Measurements from ENCODE around the gene TRIB2.

The TRIB2 gene

GRCh38 chr2:12741380-12741779 is 24.6 kb downstream of the TRIB2 start:
- Histone ChIP-seq H3K27me3 (ENCODE audit: low read depth, low read length) (no peaks in the 10 kb centered on the region), H2AFZ (ENCODE audit: low read depth, low read length) (no peak overlapping the region), H3K27ac (ENCODE audit: low read length) (no peak overlapping the region), H3K4me2 (ENCODE audit: low read length) (no peak overlapping the region), H4K20me1 (ENCODE audit: insufficient read depth, low read length) (no peaks in the 10 kb centered on the region), H3K4me3 (ENCODE audit: low read length) (no peak overlapping the region), H3K9ac (ENCODE audit: low read length) (no peak overlapping the region), H3K36me3 (replicated peaks; ENCODE audit: low read depth, low read length) (no peaks in the 10 kb centered on the region), H3K79me2 (ENCODE audit: low read length) (no peaks in the 10 kb centered on the region), H3K9me3 (ENCODE audit: insufficient read depth, low read length) (no peaks in the 10 kb centered on the region), H3K4me1 (ENCODE audit: low read length) (no peaks in the 10 kb centered on the region)
- TF ChIP-seq EZH2phosphoT487 (IDR thresholded peaks at IDR 0.05; ENCODE audit: low read depth), result no peak
- TF ChIP-seq, protein P1, sequence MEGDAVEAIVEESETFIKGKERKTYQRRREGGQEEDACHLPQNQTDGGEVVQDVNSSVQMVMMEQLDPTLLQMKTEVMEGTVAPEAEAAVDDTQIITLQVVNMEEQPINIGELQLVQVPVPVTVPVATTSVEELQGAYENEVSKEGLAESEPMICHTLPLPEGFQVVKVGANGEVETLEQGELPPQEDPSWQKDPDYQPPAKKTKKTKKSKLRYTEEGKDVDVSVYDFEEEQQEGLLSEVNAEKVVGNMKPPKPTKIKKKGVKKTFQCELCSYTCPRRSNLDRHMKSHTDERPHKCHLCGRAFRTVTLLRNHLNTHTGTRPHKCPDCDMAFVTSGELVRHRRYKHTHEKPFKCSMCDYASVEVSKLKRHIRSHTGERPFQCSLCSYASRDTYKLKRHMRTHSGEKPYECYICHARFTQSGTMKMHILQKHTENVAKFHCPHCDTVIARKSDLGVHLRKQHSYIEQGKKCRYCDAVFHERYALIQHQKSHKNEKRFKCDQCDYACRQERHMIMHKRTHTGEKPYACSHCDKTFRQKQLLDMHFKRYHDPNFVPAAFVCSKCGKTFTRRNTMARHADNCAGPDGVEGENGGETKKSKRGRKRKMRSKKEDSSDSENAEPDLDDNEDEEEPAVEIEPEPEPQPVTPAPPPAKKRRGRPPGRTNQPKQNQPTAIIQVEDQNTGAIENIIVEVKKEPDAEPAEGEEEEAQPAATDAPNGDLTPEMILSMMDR (IDR thresholded peaks at IDR 0.05; ENCODE audit: low read depth, low read length), result no peak

DNA sequence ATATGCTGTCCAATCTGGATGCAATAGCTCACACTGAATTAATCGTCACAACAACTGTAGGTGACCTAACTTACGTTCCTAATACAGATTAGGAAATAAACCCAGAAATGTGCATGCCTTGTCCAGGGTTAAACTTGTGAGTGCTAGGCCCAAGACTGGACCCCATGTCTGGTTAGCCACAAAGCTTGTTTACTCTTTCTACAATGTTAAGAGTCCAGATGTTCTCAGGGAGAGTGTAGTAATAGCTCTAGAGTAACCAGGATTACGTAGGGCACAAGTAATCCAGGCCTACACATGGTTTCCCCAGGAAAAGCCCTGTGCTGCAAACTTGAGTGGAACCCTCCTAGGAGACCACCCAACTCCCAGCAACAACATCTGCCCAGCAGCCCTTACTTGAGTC is 26.2 kb downstream of the TRIB2 start:
- Histone ChIP-seq H4K20me1 (ENCODE audit: insufficient read depth, low read length) (no peaks in the 10 kb centered on the region), H3K4me3 (ENCODE audit: low read length) (no peak overlapping the region), H3K27ac (ENCODE audit: low read length) (no peak overlapping the region)

GRCh38 chr2:12750166-12750905 is 33.6 kb downstream of the TRIB2 start:
- no peak for TF ChIP-seq EZH2phosphoT487 (IDR thresholded peaks at IDR 0.05; ENCODE audit: low read depth)
- TF ChIP-seq, protein P1 (IDR thresholded peaks at IDR 0.05; ENCODE audit: low read depth, low read length), result no peak
- Histone ChIP-seq H3K79me2 (ENCODE audit: low read length) (no peaks in the 10 kb centered on the region), H3K27me3 (ENCODE audit: low read depth, low read length) (no peaks in the 10 kb centered on the region), H3K9me3 (ENCODE audit: insufficient read depth, low read length) (no peaks in the 10 kb centered on the region), H2AFZ (ENCODE audit: low read depth, low read length) (no peak overlapping the region), H3K4me1 (ENCODE audit: low read length) (no peaks in the 10 kb centered on the region), H3K4me2 (ENCODE audit: low read length) (no peak overlapping the region), H3K9ac (ENCODE audit: low read length) (no peak overlapping the region), H3K27ac (ENCODE audit: low read length) (no peak overlapping the region), H3K36me3 (replicated peaks; ENCODE audit: low read depth, low read length) (no peaks in the 10 kb centered on the region), H4K20me1 (ENCODE audit: insufficient read depth, low read length) (no peaks in the 10 kb centered on the region), H3K4me3 (ENCODE audit: low read length) (no peak overlapping the region)

More for the DNA sequence above, 26.2 kb downstream of the TRIB2 start:
- TF ChIP-seq, protein P1 (IDR thresholded peaks at IDR 0.05; ENCODE audit: low read depth, low read length), result no peak
- no peak for TF ChIP-seq EZH2phosphoT487 (IDR thresholded peaks at IDR 0.05; ENCODE audit: low read depth)
- Histone ChIP-seq H2AFZ (ENCODE audit: low read depth, low read length) (no peak overlapping the region), H3K9ac (ENCODE audit: low read length) (no peak overlapping the region), H3K4me1 (ENCODE audit: low read length) (no peaks in the 10 kb centered on the region), H3K27me3 (ENCODE audit: low read depth, low read length) (no peaks in the 10 kb centered on the region), H3K9me3 (ENCODE audit: insufficient read depth, low read length) (no peaks in the 10 kb centered on the region), H3K79me2 (ENCODE audit: low read length) (no peaks in the 10 kb centered on the region), H3K36me3 (replicated peaks; ENCODE audit: low read depth, low read length) (no peaks in the 10 kb centered on the region), H3K4me2 (ENCODE audit: low read length) (no peak overlapping the region)

GRCh38 chr2:12754643-12755042 is 37.9 kb downstream of the TRIB2 start:
- Histone ChIP-seq H3K4me2 (ENCODE audit: low read length) (no peak overlapping the region), H3K27ac (ENCODE audit: low read length) (no peak overlapping the region), H4K20me1 (ENCODE audit: insufficient read depth, low read length) (no peaks in the 10 kb centered on the region), H3K4me1 (ENCODE audit: low read length) (no peaks in the 10 kb centered on the region), H2AFZ (ENCODE audit: low read depth, low read length) (no peak overlapping the region), H3K79me2 (ENCODE audit: low read length) (no peaks in the 10 kb centered on the region), H3K9me3 (ENCODE audit: insufficient read depth, low read length) (no peaks in the 10 kb centered on the region), H3K36me3 (replicated peaks; ENCODE audit: low read depth, low read length) (no peaks in the 10 kb centered on the region), H3K4me3 (ENCODE audit: low read length) (no peak overlapping the region), H3K27me3 (ENCODE audit: low read depth, low read length) (0 out of 2 replicates have a peak, but pooled peaks cover 3% of the 10 kb centered on the region), H3K9ac (ENCODE audit: low read length) (no peak overlapping the region)
- TF ChIP-seq, protein P1 (IDR thresholded peaks at IDR 0.05; ENCODE audit: low read depth, low read length), result no peak
- no peak for TF ChIP-seq EZH2phosphoT487 (IDR thresholded peaks at IDR 0.05; ENCODE audit: low read depth)

All from OCI-LY3 (cell line).